H1 (cell line): ENCODE data around the gene ACLY. TPM values are rescaled to one million over a fixed set of nuclear protein-coding genes. Genes with fewer than 3 reads are reported as not detected.

Experiments used
- CTCF ChIA-PET: fragments of 300-600 bp; sonication (Branson Sonifier 250); formaldehyde crosslinking; loops from one replicate; lab custom pipeline; 2021; ENCODE audit not compliant: partially characterized antibody; lab: Charles Lee
- POLR2A ChIA-PET: fragments of 300-600 bp; sonication (Branson Sonifier 250); formaldehyde crosslinking; loops from one replicate; lab custom pipeline; 2021; ENCODE audit warnings: inconsistent platforms; ENCODE audit not compliant: partially characterized antibody; lab: Charles Lee
- DNase-seq, 2 experiments: peaks; one replicate each; pipeline versions ENCODE4 v3.0.0 to v3.0.0-alpha.2; 2010 to 2022; ENCODE audit warnings: low spot score in 2 of 2, low read depth in 1 of 2, mixed read lengths in 1 of 2
- FAIRE-seq: peaks from 2 replicates; lab custom pipeline; 2011; peaks lifted over from hg19 to GRCh38; lab: Jason Lieb, UNC
- H2AFZ ChIP-seq: 2 replicates; pipeline ENCODE4 v1.8.1; 2012; ENCODE audit warnings: low read length, inconsistent platforms
- H2AK5ac ChIP-seq: 2 replicates; pipeline ENCODE4 v1.6.1; 2013; ENCODE audit warnings: low read depth, low read length
- H2BK120ac ChIP-seq: replicated peaks from 2 replicates; pipeline ENCODE3; 2013; ENCODE audit warnings: low read depth, low read length, inconsistent platforms
- H2BK12ac ChIP-seq: 2 replicates; pipeline ENCODE4 v1.6.1; 2013; ENCODE audit warnings: low read depth, low read length
- H2BK15ac ChIP-seq: 2 replicates; pipeline ENCODE4 v1.6.1; 2013; ENCODE audit warnings: low read length
- H2BK20ac ChIP-seq: 2 replicates; pipeline ENCODE4 v1.6.1; 2013; ENCODE audit warnings: low read length
- H2BK5ac ChIP-seq: 2 replicates; pipeline ENCODE4 v1.6.1; 2013; ENCODE audit warnings: low read depth, low read length
- H3K14ac ChIP-seq: 2 replicates; pipeline ENCODE4 v1.6.1; 2013; ENCODE audit warnings: inconsistent platforms; ENCODE audit not compliant: insufficient read length
- H3K18ac ChIP-seq: 2 replicates; pipeline ENCODE4 v1.6.1; 2013; ENCODE audit warnings: low read length; ENCODE audit errors: extremely low read depth
- H3K23ac ChIP-seq: 2 replicates; pipeline ENCODE4 v1.6.1; 2013; ENCODE audit warnings: inconsistent platforms; ENCODE audit not compliant: insufficient read length
- H3K23me2 ChIP-seq: 2 replicates; pipeline ENCODE4 v1.6.1; 2013; ENCODE audit warnings: low read depth, low read length
- H3K27ac ChIP-seq: 2 replicates; pipeline ENCODE4 v1.6.1; 2011; ENCODE audit warnings: low read depth, low read length, inconsistent platforms
- H3K27me3 ChIP-seq, 4 experiments: replicated peaks in 1 of 4; 1 replicate in 1 of 4; 2 replicates in 3 of 4; pipeline versions ENCODE4 v1.6.1 to v1.8.1; 2011 to 2013; ENCODE audit warnings: low read length in 3 of 4, mild to moderate bottlenecking in 3 of 4, inconsistent platforms in 2 of 4, mixed read lengths in 2 of 4, moderate library complexity in 1 of 4; ENCODE audit not compliant: control insufficient read depth in 3 of 4, insufficient read depth in 3 of 4; ENCODE audit errors: extremely low read depth in 1 of 4
- H3K36me3 ChIP-seq, 4 experiments: 2 replicates each; pipeline versions ENCODE4 v1.6.1 to v1.8.1; 2011 to 2013; ENCODE audit warnings: mild to moderate bottlenecking in 4 of 4, low read length in 3 of 4, moderate library complexity in 2 of 4, control low read depth in 1 of 4, inconsistent platforms in 1 of 4; ENCODE audit not compliant: insufficient read depth in 4 of 4, control insufficient read depth in 2 of 4
- H3K4ac ChIP-seq: replicated peaks from 2 replicates; pipeline ENCODE3; 2013; ENCODE audit warnings: low read length, low read depth, mixed read lengths, inconsistent platforms; ENCODE audit not compliant: insufficient read length
- H3K4me1 ChIP-seq, 4 experiments: replicated peaks in 1 of 4; 1 replicate in 1 of 4; 2 replicates in 3 of 4; pipeline versions ENCODE4 v1.6.1 to v1.8.1; 2011 to 2013; ENCODE audit warnings: low read length in 3 of 4, inconsistent platforms in 2 of 4, mixed read lengths in 1 of 4; ENCODE audit not compliant: insufficient read depth in 4 of 4, control insufficient read depth in 3 of 4
- H3K4me2 ChIP-seq, 2 experiments: 2 replicates each; pipeline versions ENCODE4 v1.6.1 to v1.8.1; 2011 to 2013; ENCODE audit warnings: low read depth in 2 of 2, low read length in 2 of 2, control low read depth in 1 of 2, inconsistent platforms in 1 of 2, mild to moderate bottlenecking in 1 of 2; ENCODE audit not compliant: insufficient read depth in 1 of 2
- H3K4me3 ChIP-seq, 4 experiments: fragments of 200-600, 300-600 bp in 1 of 4; sonication (generic), shearing (Covaris generic), sonication (Bioruptor Twin) in 1 of 4; 2 replicates each; pipeline versions ENCODE4 v1.5.1 to v1.8.1; 2011 to 2016; ENCODE audit warnings: low read length in 4 of 4, low read depth in 3 of 4, control low read depth in 2 of 4, inconsistent platforms in 2 of 4, mild to moderate bottlenecking in 2 of 4, mixed read lengths in 1 of 4, moderate library complexity in 1 of 4; ENCODE audit not compliant: insufficient read depth in 2 of 4; ENCODE audit errors: extremely low read depth in 1 of 4
- H3K56ac ChIP-seq: replicated peaks from 2 replicates; pipeline ENCODE3; 2013; ENCODE audit warnings: low read depth, mild to moderate bottlenecking, mixed read lengths, low read length, inconsistent platforms; ENCODE audit not compliant: insufficient read length
- H3K79me1 ChIP-seq: 2 replicates; pipeline ENCODE4 v1.6.1; 2013; ENCODE audit warnings: low read depth, low read length, control low read depth
- H3K79me2 ChIP-seq, 2 experiments: 2 replicates each; pipeline versions ENCODE4 v1.6.1 to v1.8.1; 2012 to 2013; ENCODE audit warnings: low read length in 2 of 2, mild to moderate bottlenecking in 2 of 2, inconsistent platforms in 1 of 2; ENCODE audit not compliant: insufficient read depth in 2 of 2, control insufficient read depth in 1 of 2
- H3K9ac ChIP-seq, 4 experiments: replicated peaks in 1 of 4; 1 replicate in 1 of 4; 2 replicates in 3 of 4; pipeline versions ENCODE4 v1.6.1 to v1.8.1; 2011 to 2013; ENCODE audit warnings: low read depth in 3 of 4, low read length in 3 of 4, control low read depth in 2 of 4, mild to moderate bottlenecking in 2 of 4, moderate library complexity in 2 of 4, inconsistent platforms in 1 of 4; ENCODE audit errors: extremely low read depth in 1 of 4
- H3K9me3 ChIP-seq, 2 experiments: 2 replicates each; pipeline versions ENCODE4 v1.6.1 to v1.8.1; 2012 to 2013; ENCODE audit warnings: mild to moderate bottlenecking in 2 of 2, moderate library complexity in 2 of 2, control low read depth in 1 of 2, inconsistent platforms in 1 of 2, low read depth in 1 of 2, low read length in 1 of 2, mixed read lengths in 1 of 2; ENCODE audit not compliant: insufficient read depth in 2 of 2
- H4K20me1 ChIP-seq, 2 experiments: replicated peaks in 1 of 2; 2 replicates each; pipeline versions ENCODE3 to v1.8.1; 2011 to 2013; ENCODE audit warnings: inconsistent platforms in 2 of 2, low read length in 2 of 2, mild to moderate bottlenecking in 1 of 2; ENCODE audit not compliant: insufficient read depth in 2 of 2, control insufficient read depth in 1 of 2
- H4K5ac ChIP-seq: 2 replicates; pipeline ENCODE4 v1.6.1; 2013; ENCODE audit warnings: low read length, low read depth, mixed read lengths, inconsistent platforms; ENCODE audit not compliant: insufficient read length
- H4K8ac ChIP-seq: 2 replicates; pipeline ENCODE4 v1.8.0; 2013; ENCODE audit warnings: mild to moderate bottlenecking, moderate library complexity, low read length, inconsistent platforms; ENCODE audit not compliant: insufficient read depth; ENCODE audit errors: extremely low read depth
- H4K91ac ChIP-seq: replicated peaks from 2 replicates; pipeline ENCODE3; 2013; ENCODE audit warnings: low read length, mixed read lengths, inconsistent platforms; ENCODE audit not compliant: insufficient read length
- BCL11A ChIP-seq, 2 experiments: IDR thresholded peaks; one replicate each; pipeline ENCODE4 v1.6.1; 2011; ENCODE audit warnings: low read depth in 2 of 2, low read length in 2 of 2, mild to moderate bottlenecking in 2 of 2
- EP300 ChIP-seq, 2 experiments: IDR thresholded peaks; 1 replicate in 1 of 2; 2 replicates in 1 of 2; pipeline ENCODE4 v1.6.1; 2011 to 2012; ENCODE audit warnings: low read depth in 2 of 2, low read length in 2 of 2, mild to moderate bottlenecking in 2 of 2, borderline replicate concordance in 1 of 2, inconsistent platforms in 1 of 2, moderate library complexity in 1 of 2
- HDAC6 ChIP-seq: IDR thresholded peaks from one replicate; pipeline ENCODE4 v1.7.1; 2012; ENCODE audit warnings: low read depth, mild to moderate bottlenecking, inconsistent platforms, low read length, moderate library complexity
- NANOG ChIP-seq: IDR thresholded peaks from 2 replicates; pipeline ENCODE4 v1.6.1; 2011; ENCODE audit warnings: low read length, low read depth, mild to moderate bottlenecking, inconsistent platforms; ENCODE audit not compliant: insufficient read depth, poor library complexity, severe bottlenecking
- NRF1 ChIP-seq: IDR thresholded peaks from 2 replicates; pipeline ENCODE4 v1.6.1; 2011; ENCODE audit warnings: mild to moderate bottlenecking, low read depth, low read length, improper control_type of control experiment
- POU5F1 ChIP-seq: IDR thresholded peaks from 2 replicates; pipeline ENCODE4 v1.6.1; 2011; ENCODE audit warnings: low read depth, mild to moderate bottlenecking, low read length, moderate library complexity
- SP2 ChIP-seq: IDR thresholded peaks from 2 replicates; pipeline ENCODE4 v1.6.1; 2012; ENCODE audit warnings: mild to moderate bottlenecking, low read length, inconsistent platforms
- SP4 ChIP-seq: IDR thresholded peaks from 2 replicates; pipeline ENCODE4 v1.6.1; 2012; ENCODE audit warnings: low read length, inconsistent platforms
- TBP ChIP-seq: IDR thresholded peaks from 2 replicates; pipeline ENCODE4 v1.6.1; 2011; ENCODE audit warnings: low read depth, low read length, improper control_type of control experiment
- TCF12 ChIP-seq: IDR thresholded peaks from 2 replicates; pipeline ENCODE4 v1.6.1; 2011; ENCODE audit warnings: low read depth, mild to moderate bottlenecking, low read length
- YY1 ChIP-seq: IDR thresholded peaks from 2 replicates; pipeline ENCODE4 v1.6.1; 2011; ENCODE audit warnings: low read depth, mild to moderate bottlenecking, low read length
- WGBS, 2 experiments: shearing (Covaris generic) in 1 of 2; methylation state at CpG; one replicate each; pipeline versions ENCODE4 v1.1.6 to v1.1.7; 2013 to 2015; ENCODE audit warnings: low lambda C conversion rate in 2 of 2, mixed read lengths in 2 of 2, inconsistent platforms in 1 of 2, low coverage in 1 of 2, missing lambda C conversion rate in 1 of 2; ENCODE audit not compliant: insufficient replicate concordance in 2 of 2, insufficient coverage in 1 of 2, insufficient read length in 1 of 2; ENCODE audit errors: extremely low coverage in 1 of 2, missing lambda C conversion rate in 1 of 2; 5-methylcytosine and 5-hydroxymethylcytosine counted together
- polyA plus RNA-seq, 7 experiments: library from polyadenylated mRNA; depleted of rRNA in 3 of 7; stranded (reverse) in 5 of 7; unstranded in 2 of 7; fragments of >200 nt in 5 of 7; fragments of 200-250 nt in 2 of 7; gene quantifications; 1 replicate in 5 of 7; 2 replicates in 1 of 7; 4 replicates in 1 of 7; pipeline versions ENCODE4 v1.2.1 to v1.2.3, GENCODE V29; 2011 to 2013; ENCODE audit warnings: missing spikeins in 2 of 7, mixed read lengths in 2 of 7
- total RNA-seq: library from RNA; stranded (reverse); fragmentation: NEBNext Ultra II Directional; extraction: Animal tissue kit (Norgen Biotek cat#: 25700); gene quantifications from 2 replicates; pipeline ENCODE4 v1.2.1, GENCODE V29; 2021

Gene ACLY
- total and polyA plus RNA-seq, 2 of the 8 experiments (the other 6 are each of a cell fraction or from before 2014, with no cell fraction given) = 167 to 393 TPM

DNA sequence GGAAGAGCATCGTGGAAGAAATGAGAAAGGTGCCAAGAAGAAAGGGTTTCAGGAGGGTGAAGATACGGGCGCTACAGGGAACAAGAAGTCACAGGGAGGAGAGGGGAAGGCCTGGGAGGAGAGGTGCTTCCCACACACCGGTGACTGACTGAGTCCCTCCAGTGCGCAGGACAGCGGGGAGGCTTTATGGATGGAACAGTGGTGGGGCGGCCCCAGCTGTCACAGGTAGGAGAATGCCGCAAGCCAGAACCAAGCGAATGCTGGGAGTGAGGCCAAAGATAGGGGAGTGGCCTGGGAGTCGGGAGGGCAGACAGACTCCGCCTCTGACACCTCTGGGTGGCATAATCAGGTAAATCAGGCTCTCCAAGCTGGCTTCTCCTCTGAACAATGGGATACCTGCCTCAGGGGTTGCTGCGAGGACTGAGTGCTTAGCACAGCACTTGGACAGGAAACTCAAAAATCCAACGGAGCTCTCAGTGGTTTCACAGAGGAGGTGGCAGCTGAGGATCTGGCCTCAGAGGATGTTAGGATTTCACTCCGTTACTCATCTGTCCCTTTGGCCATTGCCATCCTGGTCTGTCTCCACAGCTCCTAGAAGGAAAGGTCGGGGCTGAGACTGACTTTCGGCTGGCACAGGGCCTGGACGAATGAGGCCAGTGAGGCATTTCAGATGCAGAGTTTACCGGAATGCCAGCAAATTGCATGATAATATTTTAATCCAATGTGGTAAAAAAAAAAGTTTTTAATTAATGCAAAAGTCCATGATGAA lies 47.1 kb upstream of the ACLY start:
- H2BK12ac ChIP-seq = no peak overlapping the region
- peak; percentile 86 for FAIRE-seq
- TF ChIP-seq BCL11A (IDR thresholded peaks at IDR 0.05; ENCODE audit: low read depth in 2 of 2, low read length in 2 of 2) (no peak), EP300 (IDR thresholded peaks at IDR 0.05; ENCODE audit: borderline replicate concordance in 1 of 2, low read depth in 2 of 2, low read length in 2 of 2) (no peak), TBP (no peak), SP4 (no peak), NRF1 (no peak), POU5F1 (no peak), HDAC6 (no peak), SP2 (no peak), TCF12 (0 out of 2 replicates have a peak, but pooled peaks have one; percentile 2), YY1 (no peak), NANOG (no peak)

More for the DNA sequence above, 47.1 kb upstream of the ACLY start:
- Histone ChIP-seq H3K27me3 (no peaks in the 10 kb centered on the region), H2AFZ (no peak overlapping the region), H3K23ac (no peak overlapping the region), H3K36me3 (peaks cover 0 to 3% (median under 1%) of the 10 kb centered on the region in 4 experiments; a peak in 1 of 8 replicates), H3K4me3 (peak overlapping the region; percentile 71 to 96 (median 78)), H3K18ac (no peak overlapping the region; the same call in 1 of the 2 replicates), H3K4me1 (peaks cover 0 to 10% (median 5%) of the 10 kb centered on the region in 4 experiments; a peak in 6 of 7 replicates), H2BK15ac (no peak overlapping the region), H4K20me1 (peaks cover 0 to 8% of the 10 kb centered on the region in 2 experiments), H2BK5ac (no peak overlapping the region), H2BK120ac (peak overlapping the region; percentile 69), H3K56ac (no peak overlapping the region), H4K5ac (peak overlapping the region; percentile 50), H4K91ac (peak overlapping the region; percentile 45), H3K27ac (peak overlapping the region; percentile 61), H3K4me2 (peak overlapping the region; percentile 86 to 95), H3K9ac (peak overlapping the region in 3 of 4 experiments; percentile 9 to 53 (median 19); a peak in 4 of 7 replicates), H3K79me1 (peaks cover 3% of the 10 kb centered on the region; the same call in 1 of the 2 replicates), H3K23me2 (peaks cover 8% of the 10 kb centered on the region; the same call in 1 of the 2 replicates), H3K4ac (no peak overlapping the region), H3K9me3 (no peaks in the 10 kb centered on the region), H2AK5ac (0 out of 2 replicates have a peak overlapping the region, but pooled peaks have one; percentile 1), H2BK20ac (no peak overlapping the region), H3K14ac (no peak overlapping the region), H3K79me2 (no peaks in the 10 kb centered on the region), H4K8ac (peak overlapping the region; percentile 39; the same call in 1 of the 2 replicates)
- DNase-seq = peak in 1 of 2 experiments; percentile 82
- WGBS, 2 experiments = 12% methylated on average over 18 of the region's 18 CpGs; no CpG with 5 or more reads in 1 of the 2 experiments
- POLR2A ChIA-PET = interaction anchor here (0.6 to 6.3 kb wide), 23 partner anchors 10 to 708 kb away, joined by 3 to 67 read pairs (median 4); partner anchors contain the start of genes ACLY, DNAJC7, EIF1 and JUP
- CTCF ChIA-PET = interaction anchor here (0.8 to 11.6 kb wide), 17 partner anchors 9 to 164 kb away, joined by 3 to 205 read pairs (median 3); partner anchors contain the start of genes ACLY and NKIRAS2
